ENCODE data around the gene DIP2C. TPM values are rescaled to one million over a fixed set of nuclear protein-coding genes. Genes with fewer than 3 reads are reported as not detected.

Gene DIP2C
- polyA plus RNA-seq, 4 donors, result 3.1 to 13.3 (median 4.7) TPM

- Histone ChIP-seq H3K27me3 (ENCODE audit: control insufficient read depth in 3 of 3, insufficient read depth in 3 of 3, low read length in 3 of 3) (no peaks in the 10 kb centered on the region), H3K4me3 (ENCODE audit: low read depth in 1 of 3, low read length in 3 of 3) (no peak overlapping the region), H3K9me3 (ENCODE audit: control insufficient read depth in 2 of 2, insufficient read depth in 1 of 2, low read depth in 1 of 2, low read length in 1 of 2) (peaks cover 0 to 7% of the 10 kb centered on the region in 2 donors), H3K4me1 (ENCODE audit: control insufficient read depth in 3 of 3, insufficient read depth in 2 of 3, low read depth in 1 of 3, low read length in 2 of 3) (peaks cover 0 to 5% (median 0%) of the 10 kb centered on the region in 3 donors), H3K27ac (ENCODE audit: low read depth in 1 of 3, low read length in 2 of 3) (no peak overlapping the region), H3K36me3 (ENCODE audit: control insufficient read depth in 3 of 3, insufficient read depth in 2 of 3, low read depth in 1 of 3, low read length in 3 of 3) (peaks cover 0 to 8% (median 0%) of the 10 kb centered on the region in 3 donors)
- DNase-seq, result no peak
- 97 to 99% (median 98%) methylated on average over 7 of the region's 7 CpGs for WGBS, 3 donors
- FAIRE-seq, result no peak
Observed at GRCh38 chr10:667602-668143, 21.8 kb downstream of the DIP2C start.

GRCh38 chr10:667096-667495 lies 22.4 kb downstream of the DIP2C start:
- 90 to 95% (median 94%) methylated on average over 15 of the region's 15 CpGs for WGBS, 3 donors
- H3K36me3 ChIP-seq (ENCODE audit: control insufficient read depth in 3 of 3, insufficient read depth in 2 of 3, low read depth in 1 of 3, low read length in 3 of 3), result peaks cover 0 to 8% (median 0%) of the 10 kb centered on the region in 3 donors
- DNase-seq (no peak), FAIRE-seq (no peak)
- peaks cover 0 to 7% of the 10 kb centered on the region in 2 donors for H3K9me3 ChIP-seq (ENCODE audit: control insufficient read depth in 2 of 2, insufficient read depth in 1 of 2, low read depth in 1 of 2, low read length in 1 of 2)
- no peak overlapping the region for H3K4me3 ChIP-seq (ENCODE audit: low read depth in 1 of 3, low read length in 3 of 3)
- H3K27me3 ChIP-seq (ENCODE audit: control insufficient read depth in 3 of 3, insufficient read depth in 3 of 3, low read length in 3 of 3), result no peaks in the 10 kb centered on the region
- H3K27ac ChIP-seq (ENCODE audit: low read depth in 1 of 3, low read length in 2 of 3), result no peak overlapping the region
- H3K4me1 ChIP-seq (ENCODE audit: control insufficient read depth in 3 of 3, insufficient read depth in 2 of 3, low read depth in 1 of 3, low read length in 2 of 3), result peaks cover 0 to 11% (median 2%) of the 10 kb centered on the region in 3 donors

GRCh38 chr10:666237-667012 lies 23.0 kb downstream of the DIP2C start:
- H3K36me3 ChIP-seq (ENCODE audit: control insufficient read depth in 3 of 3, insufficient read depth in 2 of 3, low read depth in 1 of 3, low read length in 3 of 3), result peaks cover 0 to 8% (median 0%) of the 10 kb centered on the region in 3 donors
- peaks cover under 1 to 17% (median 3%) of the 10 kb centered on the region in 3 donors for H3K4me1 ChIP-seq (ENCODE audit: control insufficient read depth in 3 of 3, insufficient read depth in 2 of 3, low read depth in 1 of 3, low read length in 2 of 3)
- H3K9me3 ChIP-seq (ENCODE audit: control insufficient read depth in 2 of 2, insufficient read depth in 1 of 2, low read depth in 1 of 2, low read length in 1 of 2), result peaks cover 0 to 7% of the 10 kb centered on the region in 2 donors
- H3K27me3 ChIP-seq (ENCODE audit: control insufficient read depth in 3 of 3, insufficient read depth in 3 of 3, low read length in 3 of 3), result no peaks in the 10 kb centered on the region
- FAIRE-seq, result no peak
- WGBS, 3 donors, result 88 to 92% (median 92%) methylated on average over 36 to 37 of the region's 37 CpGs
- no peak overlapping the region for H3K27ac ChIP-seq (ENCODE audit: low read depth in 1 of 3, low read length in 2 of 3)
- no peak overlapping the region for H3K4me3 ChIP-seq (ENCODE audit: low read depth in 1 of 3, low read length in 3 of 3)
- DNase-seq, result no peak

GRCh38 chr10:665579-666091 lies 23.8 kb downstream of the DIP2C start:
- H3K27ac ChIP-seq (ENCODE audit: low read depth in 1 of 3, low read length in 2 of 3), result no peak overlapping the region
- no peaks in the 10 kb centered on the region for H3K27me3 ChIP-seq (ENCODE audit: control insufficient read depth in 3 of 3, insufficient read depth in 3 of 3, low read length in 3 of 3)
- H3K4me3 ChIP-seq (ENCODE audit: low read depth in 1 of 3, low read length in 3 of 3), result no peak overlapping the region
- DNase-seq, result no peak
- 80 to 93% (median 84%) methylated on average over 30 of the region's 30 CpGs for whole genome bisulfite sequencing, 3 donors
- H3K4me1 ChIP-seq (ENCODE audit: control insufficient read depth in 3 of 3, insufficient read depth in 2 of 3, low read depth in 1 of 3, low read length in 2 of 3), result peaks cover 3 to 25% (median 7%) of the 10 kb centered on the region in 3 donors
- no peak for FAIRE-seq
- H3K36me3 ChIP-seq (ENCODE audit: control insufficient read depth in 3 of 3, insufficient read depth in 2 of 3, low read depth in 1 of 3, low read length in 3 of 3), result peaks cover 0 to 6% (median 0%) of the 10 kb centered on the region in 3 donors
- H3K9me3 ChIP-seq (ENCODE audit: control insufficient read depth in 2 of 2, insufficient read depth in 1 of 2, low read depth in 1 of 2, low read length in 1 of 2), result peaks cover 0 to 7% of the 10 kb centered on the region in 2 donors

GRCh38 chr10:664893-665292 lies 24.6 kb downstream of the DIP2C start:
- no peak for FAIRE-seq
- Histone ChIP-seq H3K27ac (ENCODE audit: low read depth in 1 of 3, low read length in 2 of 3) (no peak overlapping the region), H3K4me1 (ENCODE audit: control insufficient read depth in 3 of 3, insufficient read depth in 2 of 3, low read depth in 1 of 3, low read length in 2 of 3) (peaks cover 3 to 31% (median 10%) of the 10 kb centered on the region in 3 donors)

GRCh38 chr10:664301-664700 lies 25.2 kb downstream of the DIP2C start:
- peaks cover 0 to 6% (median 0%) of the 10 kb centered on the region in 3 donors for H3K36me3 ChIP-seq (ENCODE audit: control insufficient read depth in 3 of 3, insufficient read depth in 2 of 3, low read depth in 1 of 3, low read length in 3 of 3)
- DNase-seq, result no peak
- no peaks in the 10 kb centered on the region for H3K27me3 ChIP-seq (ENCODE audit: control insufficient read depth in 3 of 3, insufficient read depth in 3 of 3, low read length in 3 of 3)
- H3K4me1 ChIP-seq (ENCODE audit: control insufficient read depth in 3 of 3, insufficient read depth in 2 of 3, low read depth in 1 of 3, low read length in 2 of 3), result peaks cover 3 to 37% (median 12%) of the 10 kb centered on the region in 3 donors
- H3K9me3 ChIP-seq (ENCODE audit: control insufficient read depth in 2 of 2, insufficient read depth in 1 of 2, low read depth in 1 of 2, low read length in 1 of 2), result peaks cover 0 to 7% of the 10 kb centered on the region in 2 donors
- 78 to 87% (median 82%) methylated on average over 7 of the region's 7 CpGs for whole genome bisulfite sequencing, 3 donors
- H3K4me3 ChIP-seq (ENCODE audit: low read depth in 1 of 3, low read length in 3 of 3), result no peak overlapping the region
- no peak overlapping the region for H3K27ac ChIP-seq (ENCODE audit: low read depth in 1 of 3, low read length in 2 of 3)
- FAIRE-seq, result no peak

More at GRCh38 chr10:664893-665292, 24.6 kb downstream of the DIP2C start:
- H3K27me3 ChIP-seq (ENCODE audit: control insufficient read depth in 3 of 3, insufficient read depth in 3 of 3, low read length in 3 of 3), result no peaks in the 10 kb centered on the region
- no peak for DNase-seq
- H3K36me3 ChIP-seq (ENCODE audit: control insufficient read depth in 3 of 3, insufficient read depth in 2 of 3, low read depth in 1 of 3, low read length in 3 of 3), result peaks cover 0 to 6% (median 0%) of the 10 kb centered on the region in 3 donors
- H3K4me3 ChIP-seq (ENCODE audit: low read depth in 1 of 3, low read length in 3 of 3), result no peak overlapping the region
- WGBS, 3 donors, result 92 to 96% (median 96%) methylated on average over 4 of the region's 4 CpGs
- peaks cover 0 to 7% of the 10 kb centered on the region in 2 donors for H3K9me3 ChIP-seq (ENCODE audit: control insufficient read depth in 2 of 2, insufficient read depth in 1 of 2, low read depth in 1 of 2, low read length in 1 of 2)

- Histone ChIP-seq H3K36me3 (ENCODE audit: control insufficient read depth in 3 of 3, insufficient read depth in 2 of 3, low read depth in 1 of 3, low read length in 3 of 3) (peaks cover 0 to 6% (median 0%) of the 10 kb centered on the region in 3 donors), H3K27me3 (ENCODE audit: control insufficient read depth in 3 of 3, insufficient read depth in 3 of 3, low read length in 3 of 3) (no peaks in the 10 kb centered on the region), H3K27ac (ENCODE audit: low read depth in 1 of 3, low read length in 2 of 3) (no peak overlapping the region), H3K4me1 (ENCODE audit: control insufficient read depth in 3 of 3, insufficient read depth in 2 of 3, low read depth in 1 of 3, low read length in 2 of 3) (peaks cover 3 to 41% (median 12%) of the 10 kb centered on the region in 3 donors), H3K9me3 (ENCODE audit: control insufficient read depth in 2 of 2, insufficient read depth in 1 of 2, low read depth in 1 of 2, low read length in 1 of 2) (peaks cover 0 to 7% of the 10 kb centered on the region in 2 donors), H3K4me3 (ENCODE audit: low read depth in 1 of 3, low read length in 3 of 3) (no peak overlapping the region)
- no peak for FAIRE-seq
- 68 to 82% (median 75%) methylated on average over 13 of the region's 13 CpGs for WGBS, 3 donors
- DNase-seq, result no peak
Observed at GRCh38 chr10:663831-664251, 25.6 kb downstream of the DIP2C start.

GRCh38 chr10:663466-663751 lies 26.1 kb downstream of the DIP2C start:
- FAIRE-seq (no peak), DNase-seq (no peak)
- peaks cover 3 to 41% (median 12%) of the 10 kb centered on the region in 3 donors for H3K4me1 ChIP-seq (ENCODE audit: control insufficient read depth in 3 of 3, insufficient read depth in 2 of 3, low read depth in 1 of 3, low read length in 2 of 3)
- no peaks in the 10 kb centered on the region for H3K27me3 ChIP-seq (ENCODE audit: control insufficient read depth in 3 of 3, insufficient read depth in 3 of 3, low read length in 3 of 3)
- H3K4me3 ChIP-seq (ENCODE audit: low read depth in 1 of 3, low read length in 3 of 3), result no peak overlapping the region
- peaks cover 0 to 6% (median 0%) of the 10 kb centered on the region in 3 donors for H3K36me3 ChIP-seq (ENCODE audit: control insufficient read depth in 3 of 3, insufficient read depth in 2 of 3, low read depth in 1 of 3, low read length in 3 of 3)
- peaks cover 0 to 7% of the 10 kb centered on the region in 2 donors for H3K9me3 ChIP-seq (ENCODE audit: control insufficient read depth in 2 of 2, insufficient read depth in 1 of 2, low read depth in 1 of 2, low read length in 1 of 2)
- H3K27ac ChIP-seq (ENCODE audit: low read depth in 1 of 3, low read length in 2 of 3), result no peak overlapping the region
- WGBS, 3 donors, result 90 to 94% (median 93%) methylated on average over 9 of the region's 9 CpGs

Data from small intestine (tissue), 7 donors.